CD4-positive, alpha-beta T cell (primary cell): Measurements from ENCODE around the gene CALN1. TPM values are rescaled to one million over a fixed set of nuclear protein-coding genes. Genes with fewer than 3 reads are reported as not detected.

Experiments used
- ATAC-seq: fragments of 200-7000 bp; cut with Tn5 transposase; one replicate; pipeline ENCODE4 v1.10.0; 2022; ENCODE audit warnings: mild to moderate bottlenecking; ENCODE audit not compliant: poor library complexity
- CTCF ChIA-PET: fragments of 350-600 bp; sonication (Branson Sonifier 250); formaldehyde crosslinking; loops from one replicate; lab custom pipeline; 2021; ENCODE audit warnings: antibody characterized with exemption, inconsistent platforms; lab: Charles Lee
- POLR2A ChIA-PET: fragments of 350-600 bp; sonication (Branson Sonifier 250); formaldehyde crosslinking; loops from one replicate; lab custom pipeline; 2021; ENCODE audit warnings: antibody characterized with exemption, inconsistent platforms; lab: Charles Lee
- DNase-seq, 14 experiments: peaks; one replicate each; pipeline ENCODE4 v3.0.0-alpha.2; 2013 to 2020; ENCODE audit warnings: mixed read lengths in 2 of 14
- H3K27ac ChIP-seq, 2 donors: one replicate each; pipeline versions ENCODE4 v1.5.1 to v1.7.0; 2013; ENCODE audit warnings: low read length in 2 of 2, low read depth in 1 of 2, mild to moderate bottlenecking in 1 of 2
- H3K27me3 ChIP-seq, 2 experiments: 1 replicate in 1 of 2; 2 replicates in 1 of 2; pipeline versions ENCODE4 v1.6.1 to v1.7.0; 2013; ENCODE audit warnings: low read length in 2 of 2, control low read depth in 1 of 2, mild to moderate bottlenecking in 1 of 2, moderate library complexity in 1 of 2; ENCODE audit not compliant: insufficient read depth in 2 of 2, control insufficient read depth in 1 of 2
- H3K36me3 ChIP-seq: one replicate; pipeline ENCODE4 v1.6.1; 2013; ENCODE audit warnings: low read length, control low read depth; ENCODE audit not compliant: insufficient read depth
- H3K4me1 ChIP-seq: one replicate; pipeline ENCODE4 v1.6.1; 2013; ENCODE audit warnings: low read length, control low read depth; ENCODE audit not compliant: insufficient read depth
- H3K4me3 ChIP-seq: one replicate; pipeline ENCODE4 v1.5.1; 2013; ENCODE audit warnings: mild to moderate bottlenecking, low read length, moderate library complexity
- H3K9me3 ChIP-seq, 2 experiments: 1 replicate in 1 of 2; 2 replicates in 1 of 2; pipeline versions ENCODE4 v1.6.1 to v1.7.0; 2013; ENCODE audit warnings: low read length in 2 of 2, mild to moderate bottlenecking in 2 of 2, control low read depth in 1 of 2, moderate library complexity in 1 of 2; ENCODE audit not compliant: control insufficient read depth in 1 of 2, insufficient read depth in 1 of 2
- H3K27ac Mint-ChIP-seq: one replicate; pipeline ENCODE4 v1.8.0; 2020; ENCODE audit warnings: mixed read lengths
- H3K27me3 Mint-ChIP-seq: one replicate; pipeline ENCODE4 v1.8.0; 2021; ENCODE audit warnings: mixed read lengths
- H3K36me3 Mint-ChIP-seq: one replicate; pipeline ENCODE4 v1.8.0; 2021; ENCODE audit warnings: low read depth, mixed read lengths
- H3K4me1 Mint-ChIP-seq: one replicate; pipeline ENCODE4 v1.8.0; 2021; ENCODE audit warnings: low read depth, mixed read lengths
- H3K4me3 Mint-ChIP-seq: one replicate; pipeline ENCODE4 v1.8.0; 2020; ENCODE audit warnings: mild to moderate bottlenecking, mixed read lengths
- H3K9me3 Mint-ChIP-seq: one replicate; pipeline ENCODE4 v1.8.0; 2020; ENCODE audit warnings: mixed read lengths
- intact Hi-C, 2 experiments: fragments of 100-400 bp; cut with DNase I in 1 of 2; cut with micrococcal nuclease in 1 of 2; formaldehyde crosslinking; loops; one replicate each; pipeline versions ENCODE4 v1.15.1 to v1.9.0; 2023 to 2025; cut with DNase I, micrococcal nuclease
- total RNA-seq, 174 experiments: library from RNA in 2 of 174; stranded (reverse) in 2 of 174; gene quantifications; one replicate each; pipeline ENCODE4 v1.2.3 and lab custom pipeline; 2021 to 2026
- TF ChIP-seq, protein P1 (sequence below): fragments of 200-600 bp; IDR thresholded peaks from one replicate; pipeline ENCODE4 v1.8.0; 2022; ENCODE audit warnings: antibody characterized with exemption, mild to moderate bottlenecking

Gene CALN1
- total RNA-seq, 2 experiments from 2014 or later: 0.06 TPM; not detected in 1

DNA sequence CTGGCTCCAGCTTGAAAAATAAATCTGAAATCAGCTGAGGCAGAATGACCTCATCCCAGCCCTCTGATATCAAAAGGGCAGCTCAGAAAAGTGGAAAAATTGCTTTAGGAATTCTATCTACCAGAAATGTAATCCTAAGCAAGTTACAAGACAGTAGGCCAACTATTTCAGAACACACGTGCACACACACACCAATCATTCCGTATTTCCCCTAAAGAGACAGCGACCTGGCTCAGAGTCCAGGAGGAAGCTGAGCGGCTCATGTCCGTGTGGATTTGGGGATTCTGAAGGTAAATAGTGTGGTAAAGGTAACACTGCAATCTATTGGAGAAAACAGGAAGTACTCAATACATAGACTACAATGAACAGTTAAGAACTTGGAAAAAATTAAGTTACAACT is 288.2 kb downstream of the CALN1 start:
- no peak for DNase-seq
- no peaks in the 10 kb centered on the region for H3K36me3 ChIP-seq
- TF ChIP-seq, protein P1, sequence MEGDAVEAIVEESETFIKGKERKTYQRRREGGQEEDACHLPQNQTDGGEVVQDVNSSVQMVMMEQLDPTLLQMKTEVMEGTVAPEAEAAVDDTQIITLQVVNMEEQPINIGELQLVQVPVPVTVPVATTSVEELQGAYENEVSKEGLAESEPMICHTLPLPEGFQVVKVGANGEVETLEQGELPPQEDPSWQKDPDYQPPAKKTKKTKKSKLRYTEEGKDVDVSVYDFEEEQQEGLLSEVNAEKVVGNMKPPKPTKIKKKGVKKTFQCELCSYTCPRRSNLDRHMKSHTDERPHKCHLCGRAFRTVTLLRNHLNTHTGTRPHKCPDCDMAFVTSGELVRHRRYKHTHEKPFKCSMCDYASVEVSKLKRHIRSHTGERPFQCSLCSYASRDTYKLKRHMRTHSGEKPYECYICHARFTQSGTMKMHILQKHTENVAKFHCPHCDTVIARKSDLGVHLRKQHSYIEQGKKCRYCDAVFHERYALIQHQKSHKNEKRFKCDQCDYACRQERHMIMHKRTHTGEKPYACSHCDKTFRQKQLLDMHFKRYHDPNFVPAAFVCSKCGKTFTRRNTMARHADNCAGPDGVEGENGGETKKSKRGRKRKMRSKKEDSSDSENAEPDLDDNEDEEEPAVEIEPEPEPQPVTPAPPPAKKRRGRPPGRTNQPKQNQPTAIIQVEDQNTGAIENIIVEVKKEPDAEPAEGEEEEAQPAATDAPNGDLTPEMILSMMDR: no peak
- intact Hi-C loops: no loop called here
- Mint-ChIP-seq H3K4me3 (no peak overlapping the region), H3K9me3 (peaks cover 5% of the 10 kb centered on the region), H3K27me3 (no peaks in the 10 kb centered on the region), H3K27ac (no peak overlapping the region), H3K36me3 (no peaks in the 10 kb centered on the region), H3K4me1 (no peaks in the 10 kb centered on the region)
- no peak overlapping the region for H3K4me3 ChIP-seq
- ChIA-PET POLR2A (no interaction called here), CTCF (no interaction called here)
- no peak for ATAC-seq
- H3K4me1 ChIP-seq: no peaks in the 10 kb centered on the region
- peaks cover 0 to 8% of the 10 kb centered on the region in 2 experiments for H3K9me3 ChIP-seq
- H3K27ac ChIP-seq: no peak overlapping the region
- no peaks in the 10 kb centered on the region for H3K27me3 ChIP-seq

GRCh38 chr7:72118366-72118765 is 293.8 kb downstream of the CALN1 start:
- H3K27me3 ChIP-seq: no peaks in the 10 kb centered on the region
- H3K27ac ChIP-seq: no peak overlapping the region
- DNase-seq (no peak), ATAC-seq (no peak)
- TF ChIP-seq, protein P1: no peak
- POLR2A ChIA-PET: no interaction called here
- H3K27me3 Mint-ChIP-seq: no peaks in the 10 kb centered on the region
- intact Hi-C loops: no loop called here
- no peaks in the 10 kb centered on the region for H3K4me1 ChIP-seq
- H3K36me3 Mint-ChIP-seq: no peaks in the 10 kb centered on the region
- CTCF ChIA-PET: no interaction called here
- H3K9me3 Mint-ChIP-seq: peaks cover 3% of the 10 kb centered on the region
- no peak overlapping the region for H3K27ac Mint-ChIP-seq
- H3K4me1 Mint-ChIP-seq: no peaks in the 10 kb centered on the region
- no peaks in the 10 kb centered on the region for H3K36me3 ChIP-seq
- peaks cover 4 to 12% of the 10 kb centered on the region in 2 experiments for H3K9me3 ChIP-seq
- no peak overlapping the region for H3K4me3 ChIP-seq
- no peak overlapping the region for H3K4me3 Mint-ChIP-seq

- no peak overlapping the region for H3K27ac Mint-ChIP-seq
- DNase-seq (no peak), ATAC-seq (no peak)
- H3K4me1 Mint-ChIP-seq: no peaks in the 10 kb centered on the region
- Histone ChIP-seq H3K4me1 (no peaks in the 10 kb centered on the region), H3K9me3 (peaks cover 4 to 26% of the 10 kb centered on the region in 2 experiments), H3K27me3 (no peaks in the 10 kb centered on the region), H3K36me3 (no peaks in the 10 kb centered on the region), H3K4me3 (no peak overlapping the region), H3K27ac (no peak overlapping the region)
- POLR2A ChIA-PET: no interaction called here
- CTCF ChIA-PET: no interaction called here
- no peaks in the 10 kb centered on the region for H3K27me3 Mint-ChIP-seq
- peaks cover 3% of the 10 kb centered on the region for H3K9me3 Mint-ChIP-seq
- TF ChIP-seq, protein P1: no peak
- no peak overlapping the region for H3K4me3 Mint-ChIP-seq
- no peaks in the 10 kb centered on the region for H3K36me3 Mint-ChIP-seq
- intact Hi-C loops: no loop called here
Observed at GRCh38 chr7:72114129-72114528, 298.0 kb downstream of the CALN1 start.
